A549 (cell line): ENCODE results near the gene AKR7A3. TPM values are rescaled to one million over a fixed set of nuclear protein-coding genes. Genes with fewer than 3 reads are reported as not detected.

Source experiments
- ATAC-seq, 2 experiments: fragments of 200-7000 bp in 1 of 2; fragments of >200 bp in 1 of 2; cut with Nextera tagmentation in 1 of 2; cut with Tn5 transposase in 1 of 2; 3 replicates each; pipeline versions ENCODE4 v1.8.0 to v1.9.1; 2018 to 2020; ENCODE audit warnings: mild to moderate bottlenecking in 1 of 2, moderate library complexity in 1 of 2
- CTCF ChIA-PET: fragments of 300-600 bp; sonication (Branson Sonifier 250); formaldehyde crosslinking; extraction: SDS; loops from one replicate; lab custom pipeline; 2021; ENCODE audit warnings: antibody characterized with exemption, inconsistent platforms; lab: Yijun Ruan, JAX
- POLR2A ChIA-PET: fragments of 350-600 bp; formaldehyde crosslinking; extraction: SDS; loops from one replicate; lab custom pipeline; 2021; ENCODE audit warnings: antibody characterized with exemption, inconsistent platforms; lab: Yijun Ruan, JAX
- DNase-seq, 2 experiments: peaks; one replicate each; pipeline versions ENCODE4 v3.0.0 to v3.0.0-alpha.2; 2011 to 2016; ENCODE audit warnings: low read depth in 1 of 2, low spot score in 1 of 2
- FAIRE-seq: peaks from 2 replicates; lab custom pipeline; 2011; peaks lifted over from hg19 to GRCh38; lab: Jason Lieb, UNC
- H3K27ac ChIP-seq, 2 experiments: fragments of >200 bp; sonication (Bioruptor Twin); formaldehyde crosslinking; 3 replicates each; pipeline ENCODE4 v1.5.1; 2016 to 2017
- H3K4me1 ChIP-seq: fragments of >200 bp; sonication (Bioruptor Twin); formaldehyde crosslinking; 3 replicates; pipeline ENCODE4 v1.6.1; 2016
- H3K4me2 ChIP-seq: fragments of >200 bp; sonication (Bioruptor Twin); formaldehyde crosslinking; 3 replicates; pipeline ENCODE4 v1.6.1; 2016
- H3K4me3 ChIP-seq: fragments of >200 bp; sonication (Bioruptor Twin); formaldehyde crosslinking; 3 replicates; pipeline ENCODE4 v1.5.1; 2016
- H3K9me3 ChIP-seq: fragments of >200 bp; sonication (Bioruptor Twin); formaldehyde crosslinking; 3 replicates; pipeline ENCODE4 v1.6.1; 2016
- CHD4 ChIP-seq: fragments of 200-600 bp; sonication (generic); IDR thresholded peaks from 2 replicates; pipeline ENCODE4 v1.6.1; 2016; ENCODE audit warnings: antibody characterized with exemption, mild to moderate bottlenecking, borderline replicate concordance
- E2F6 ChIP-seq: IDR thresholded peaks from 2 replicates; pipeline ENCODE4 v1.6.1; 2012; ENCODE audit warnings: low read depth, borderline replicate concordance
- EP300 ChIP-seq, 2 experiments: fragments of >200 bp; sonication (Bioruptor Twin); formaldehyde crosslinking; IDR thresholded peaks; 2 replicates in 1 of 2; 3 replicates in 1 of 2; pipeline ENCODE4 v1.6.1; 2016 to 2017
- FOXS1 ChIP-seq: fragments of 250-450 bp; sonication (Bioruptor Pico); IDR thresholded peaks from 2 replicates; pipeline ENCODE4 v1.5.0; 2020; ENCODE audit warnings: mild to moderate bottlenecking, moderate library complexity
- GATA3 ChIP-seq: IDR thresholded peaks from 2 replicates; pipeline ENCODE4 v1.6.1; 2012; ENCODE audit warnings: borderline replicate concordance
- HDAC2 ChIP-seq: fragments of 200-600 bp; sonication (generic); IDR thresholded peaks from 2 replicates; pipeline ENCODE4 v1.6.1; 2016
- HEYL ChIP-seq: fragments of 250-450 bp; sonication (Bioruptor Pico); IDR thresholded peaks from 2 replicates; pipeline ENCODE4 v1.8.0; 2021; ENCODE audit warnings: mild to moderate bottlenecking, moderate library complexity
- HOXB5 ChIP-seq: fragments of 250-450 bp; sonication (Bioruptor Pico); IDR thresholded peaks from 2 replicates; pipeline ENCODE4 v1.5.0; 2020; ENCODE audit warnings: mild to moderate bottlenecking, moderate library complexity
- MAFK ChIP-seq: fragments of 450-650 bp; IDR thresholded peaks from 2 replicates; pipeline ENCODE4 v1.6.1; 2014; ENCODE audit not compliant: partially characterized antibody
- MYC ChIP-seq: IDR thresholded peaks from 2 replicates; pipeline ENCODE4 v1.6.1; 2012; ENCODE audit warnings: mild to moderate bottlenecking, inconsistent platforms, low read length, improper control_type of control experiment, borderline replicate concordance
- RNF2 ChIP-seq: fragments of 200-600 bp; sonication (generic); IDR thresholded peaks from 2 replicates; pipeline ENCODE4 v1.6.1; 2016; ENCODE audit warnings: low read depth, mild to moderate bottlenecking, antibody characterized with exemption, moderate library complexity, borderline replicate concordance
- ZC3H11A ChIP-seq: fragments of 450-650 bp; IDR thresholded peaks from 2 replicates; pipeline ENCODE4 v1.6.1; 2014; ENCODE audit warnings: antibody characterized with exemption, mild to moderate bottlenecking
- ZFP36 ChIP-seq: fragments of 450-650 bp; IDR thresholded peaks from 2 replicates; pipeline ENCODE4 v1.6.1; 2014; ENCODE audit warnings: borderline replicate concordance; ENCODE audit not compliant: partially characterized antibody
- WGBS: methylation state at CpG from one replicate; pipeline ENCODE4 v1.1.6; 2017; ENCODE audit errors: missing lambda C conversion rate; 5-methylcytosine and 5-hydroxymethylcytosine counted together
- polyA plus RNA-seq, 4 experiments: library from polyadenylated mRNA; depleted of rRNA in 3 of 4; stranded (reverse); fragments of >200 nt; fragmentation: RNase III in 1 of 4; extraction: RNeasy Plus Mini Kit Qiagen cat#74134 plus additional on column Dnase treatment in 1 of 4; gene quantifications; 2 replicates in 3 of 4; 3 replicates in 1 of 4; pipeline ENCODE4 v1.2.3, GENCODE V29; 2011 to 2017
- TF ChIP-seq, protein P1 (sequence below): IDR thresholded peaks from 2 replicates; pipeline ENCODE4 v1.6.1; 2012
- TF ChIP-seq, protein P2 (sequence below): fragments of 200-600 bp; sonication (generic); IDR thresholded peaks from 2 replicates; pipeline ENCODE4 v1.6.1; 2016; ENCODE audit warnings: antibody characterized with exemption, mild to moderate bottlenecking, moderate library complexity
- TF ChIP-seq, protein P3 (sequence below): fragments of 250-450 bp; sonication (Bioruptor Pico); IDR thresholded peaks from 2 replicates; pipeline ENCODE4 v1.5.0; 2021; ENCODE audit warnings: mild to moderate bottlenecking, moderate library complexity, borderline replicate concordance

AKR7A3 gene
- polyA plus RNA-seq, 2 of the 4 experiments (the other 2 are of a cell fraction) = 0.10 to 0.21 TPM

- TF ChIP-seq, protein P1, sequence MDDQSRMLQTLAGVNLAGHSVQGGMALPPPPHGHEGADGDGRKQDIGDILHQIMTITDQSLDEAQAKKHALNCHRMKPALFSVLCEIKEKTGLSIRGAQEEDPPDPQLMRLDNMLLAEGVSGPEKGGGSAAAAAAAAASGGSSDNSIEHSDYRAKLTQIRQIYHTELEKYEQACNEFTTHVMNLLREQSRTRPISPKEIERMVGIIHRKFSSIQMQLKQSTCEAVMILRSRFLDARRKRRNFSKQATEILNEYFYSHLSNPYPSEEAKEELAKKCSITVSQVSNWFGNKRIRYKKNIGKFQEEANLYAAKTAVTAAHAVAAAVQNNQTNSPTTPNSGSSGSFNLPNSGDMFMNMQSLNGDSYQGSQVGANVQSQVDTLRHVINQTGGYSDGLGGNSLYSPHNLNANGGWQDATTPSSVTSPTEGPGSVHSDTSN = no peak
- TF ChIP-seq HDAC2 (no peak), HEYL (no peak), EP300 (IDR thresholded peaks at IDR 0.05) (no peak), HOXB5 (CRISPR knock-in tag) (no peak)
These were observed 39.2 kb upstream of the AKR7A3 start (continued) for GRCh38 chr1:19327736-19328135.

- WGBS = 94% methylated on average over 12 of the region's 16 CpGs
- POLR2A ChIA-PET = no interaction called here
- ATAC-seq = no peak
These were observed 38.7 kb upstream of the AKR7A3 start for GRCh38 chr1:19327301-19327700.

DNA sequence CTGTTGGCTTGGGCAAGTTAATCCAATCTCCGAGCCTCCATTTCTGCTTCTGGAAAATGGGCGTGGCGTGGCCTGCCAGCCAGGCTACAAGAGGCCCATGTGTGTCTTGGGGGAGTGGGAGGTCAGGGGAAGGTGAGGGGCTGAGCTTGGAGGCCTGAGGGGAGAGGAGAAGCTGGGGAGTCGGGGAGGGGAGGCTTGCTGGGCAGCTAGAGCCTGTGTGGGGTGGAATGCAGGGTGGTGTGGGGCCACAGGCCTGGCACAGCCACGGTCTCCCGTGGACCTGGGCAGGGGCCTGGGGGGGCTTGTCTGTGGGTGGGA is 38.1 kb upstream of the AKR7A3 start:
- TF ChIP-seq ZC3H11A (no peak), GATA3 (no peak)
- TF ChIP-seq, protein P1 = no peak
- FAIRE-seq (no peak), DNase-seq (no peak), ATAC-seq (no peak)
- CTCF ChIA-PET = no interaction called here
- H3K4me3 ChIP-seq = no peak overlapping the region
- H3K9me3 ChIP-seq = no peaks in the 10 kb centered on the region
- no peak overlapping the region for H3K4me2 ChIP-seq
- WGBS = 96% methylated on average over 4 of the region's 6 CpGs
- POLR2A ChIA-PET = no interaction called here
- no peaks in the 10 kb centered on the region for H3K4me1 ChIP-seq
- no peak overlapping the region for H3K27ac ChIP-seq

More at GRCh38 chr1:19327301-19327700, 38.7 kb upstream of the AKR7A3 start:
- CTCF ChIA-PET = no interaction called here
- H3K4me2 ChIP-seq = no peak overlapping the region
- H3K9me3 ChIP-seq = no peaks in the 10 kb centered on the region
- TF ChIP-seq, protein P2, sequence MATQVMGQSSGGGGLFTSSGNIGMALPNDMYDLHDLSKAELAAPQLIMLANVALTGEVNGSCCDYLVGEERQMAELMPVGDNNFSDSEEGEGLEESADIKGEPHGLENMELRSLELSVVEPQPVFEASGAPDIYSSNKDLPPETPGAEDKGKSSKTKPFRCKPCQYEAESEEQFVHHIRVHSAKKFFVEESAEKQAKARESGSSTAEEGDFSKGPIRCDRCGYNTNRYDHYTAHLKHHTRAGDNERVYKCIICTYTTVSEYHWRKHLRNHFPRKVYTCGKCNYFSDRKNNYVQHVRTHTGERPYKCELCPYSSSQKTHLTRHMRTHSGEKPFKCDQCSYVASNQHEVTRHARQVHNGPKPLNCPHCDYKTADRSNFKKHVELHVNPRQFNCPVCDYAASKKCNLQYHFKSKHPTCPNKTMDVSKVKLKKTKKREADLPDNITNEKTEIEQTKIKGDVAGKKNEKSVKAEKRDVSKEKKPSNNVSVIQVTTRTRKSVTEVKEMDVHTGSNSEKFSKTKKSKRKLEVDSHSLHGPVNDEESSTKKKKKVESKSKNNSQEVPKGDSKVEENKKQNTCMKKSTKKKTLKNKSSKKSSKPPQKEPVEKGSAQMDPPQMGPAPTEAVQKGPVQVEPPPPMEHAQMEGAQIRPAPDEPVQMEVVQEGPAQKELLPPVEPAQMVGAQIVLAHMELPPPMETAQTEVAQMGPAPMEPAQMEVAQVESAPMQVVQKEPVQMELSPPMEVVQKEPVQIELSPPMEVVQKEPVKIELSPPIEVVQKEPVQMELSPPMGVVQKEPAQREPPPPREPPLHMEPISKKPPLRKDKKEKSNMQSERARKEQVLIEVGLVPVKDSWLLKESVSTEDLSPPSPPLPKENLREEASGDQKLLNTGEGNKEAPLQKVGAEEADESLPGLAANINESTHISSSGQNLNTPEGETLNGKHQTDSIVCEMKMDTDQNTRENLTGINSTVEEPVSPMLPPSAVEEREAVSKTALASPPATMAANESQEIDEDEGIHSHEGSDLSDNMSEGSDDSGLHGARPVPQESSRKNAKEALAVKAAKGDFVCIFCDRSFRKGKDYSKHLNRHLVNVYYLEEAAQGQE = no peak
- TF ChIP-seq, protein P3, sequence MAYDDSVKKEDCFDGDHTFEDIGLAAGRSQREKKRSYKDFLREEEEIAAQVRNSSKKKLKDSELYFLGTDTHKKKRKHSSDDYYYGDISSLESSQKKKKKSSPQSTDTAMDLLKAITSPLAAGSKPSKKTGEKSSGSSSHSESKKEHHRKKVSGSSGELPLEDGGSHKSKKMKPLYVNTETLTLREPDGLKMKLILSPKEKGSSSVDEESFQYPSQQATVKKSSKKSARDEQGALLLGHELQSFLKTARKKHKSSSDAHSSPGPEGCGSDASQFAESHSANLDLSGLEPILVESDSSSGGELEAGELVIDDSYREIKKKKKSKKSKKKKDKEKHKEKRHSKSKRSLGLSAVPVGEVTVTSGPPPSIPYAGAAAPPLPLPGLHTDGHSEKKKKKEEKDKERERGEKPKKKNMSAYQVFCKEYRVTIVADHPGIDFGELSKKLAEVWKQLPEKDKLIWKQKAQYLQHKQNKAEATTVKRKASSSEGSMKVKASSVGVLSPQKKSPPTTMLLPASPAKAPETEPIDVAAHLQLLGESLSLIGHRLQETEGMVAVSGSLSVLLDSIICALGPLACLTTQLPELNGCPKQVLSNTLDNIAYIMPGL (CRISPR knock-in tag) = no peak
- no peak for TF ChIP-seq FOXS1
- TF ChIP-seq MYC = no peak
- no peak for TF ChIP-seq E2F6
- TF ChIP-seq RNF2 = no peak
- TF ChIP-seq CHD4 = no peak
- TF ChIP-seq, protein P1 = no peak
- TF ChIP-seq MAFK = no peak
- no peak for TF ChIP-seq ZFP36
- DNase-seq (no peak), FAIRE-seq (no peak)
- H3K4me3 ChIP-seq = no peak overlapping the region
- H3K27ac ChIP-seq = no peak overlapping the region
- H3K4me1 ChIP-seq = no peaks in the 10 kb centered on the region
